Forelimb muscle (tissue), 1 donor: ENCODE data around the gene POLN. TPM values are rescaled to one million over a fixed set of nuclear protein-coding genes. Genes with fewer than 3 reads are reported as not detected.
"Not testable (repeated sequence)": the region's sequence is repeated elsewhere in the genome, so short reads cannot be mapped to it uniquely, and the experiment has no call there.

Source experiments
- DNase-seq: peaks from one replicate; pipeline ENCODE4 v3.0.0-alpha.2; 2013; ENCODE audit warnings: low read depth
- polyA plus RNA-seq: library from polyadenylated mRNA; unstranded; fragments of 120-200 nt; gene quantifications from one replicate; pipeline ENCODE4 v1.2.1, GENCODE V29; 2013; ENCODE audit not compliant: insufficient read length

Gene POLN
- polyA plus RNA-seq, 1 donor: 3.0 TPM

- peak; percentile 43 for DNase-seq
These were observed 21.8 kb downstream of the POLN start for GRCh38 chr4:2220016-2220630.

- DNase-seq: no peak
These were observed 22.6 kb downstream of the POLN start for GRCh38 chr4:2219233-2219760.

- DNase-seq: no peak
These were observed 23.5 kb downstream of the POLN start for GRCh38 chr4:2218436-2218835.

GRCh38 chr4:2217726-2218125, 24.2 kb downstream of the POLN start:
- DNase-seq: no peak

- DNase-seq: no peak
These were observed 29.1 kb downstream of the POLN start for GRCh38 chr4:2212831-2213230.

- DNase-seq: not testable (repeated sequence)
These were observed 39.1 kb downstream of the POLN start for GRCh38 chr4:2202789-2203188.

- no peak for DNase-seq
These were observed 47.4 kb downstream of the POLN start for GRCh38 chr4:2194496-2194895.

GRCh38 chr4:2193326-2193725, 48.6 kb downstream of the POLN start:
- DNase-seq: no peak

- DNase-seq: no peak
These were observed 55.1 kb downstream of the POLN start for GRCh38 chr4:2186865-2187172.

- DNase-seq: no peak
These were observed 55.6 kb downstream of the POLN start for GRCh38 chr4:2186133-2186864.

GRCh38 chr4:2183394-2183793, 58.5 kb downstream of the POLN start:
- no peak for DNase-seq

GRCh38 chr4:2182994-2183393, 58.9 kb downstream of the POLN start:
- DNase-seq: no peak

GRCh38 chr4:2180410-2180809, 61.5 kb downstream of the POLN start:
- DNase-seq: no peak

- no peak for DNase-seq
These were observed 62.2 kb downstream of the POLN start for GRCh38 chr4:2179717-2180116.

GRCh38 chr4:2178986-2179385, 62.9 kb downstream of the POLN start:
- no peak for DNase-seq

GRCh38 chr4:2177443-2178093, 64.4 kb downstream of the POLN start:
- DNase-seq: no peak

- DNase-seq: no peak
These were observed 65.8 kb downstream of the POLN start for GRCh38 chr4:2175990-2176698.

- DNase-seq: no peak
These were observed 67.9 kb downstream of the POLN start for GRCh38 chr4:2174061-2174460.

- no peak for DNase-seq
These were observed 69.2 kb downstream of the POLN start for GRCh38 chr4:2172627-2173231.

GRCh38 chr4:2172161-2172560, 69.8 kb downstream of the POLN start:
- DNase-seq: no peak

GRCh38 chr4:2168469-2169319, 73.2 kb downstream of the POLN start:
- no peak for DNase-seq
